ENCODE measurements around the gene FRAT2. TPM values are rescaled to one million over a fixed set of nuclear protein-coding genes. Genes with fewer than 3 reads are reported as not detected.

The FRAT2 gene
- total RNA-seq, 4 donors from 2014 or later, result 14.6 to 28.2 (median 23.3) TPM

DNA sequence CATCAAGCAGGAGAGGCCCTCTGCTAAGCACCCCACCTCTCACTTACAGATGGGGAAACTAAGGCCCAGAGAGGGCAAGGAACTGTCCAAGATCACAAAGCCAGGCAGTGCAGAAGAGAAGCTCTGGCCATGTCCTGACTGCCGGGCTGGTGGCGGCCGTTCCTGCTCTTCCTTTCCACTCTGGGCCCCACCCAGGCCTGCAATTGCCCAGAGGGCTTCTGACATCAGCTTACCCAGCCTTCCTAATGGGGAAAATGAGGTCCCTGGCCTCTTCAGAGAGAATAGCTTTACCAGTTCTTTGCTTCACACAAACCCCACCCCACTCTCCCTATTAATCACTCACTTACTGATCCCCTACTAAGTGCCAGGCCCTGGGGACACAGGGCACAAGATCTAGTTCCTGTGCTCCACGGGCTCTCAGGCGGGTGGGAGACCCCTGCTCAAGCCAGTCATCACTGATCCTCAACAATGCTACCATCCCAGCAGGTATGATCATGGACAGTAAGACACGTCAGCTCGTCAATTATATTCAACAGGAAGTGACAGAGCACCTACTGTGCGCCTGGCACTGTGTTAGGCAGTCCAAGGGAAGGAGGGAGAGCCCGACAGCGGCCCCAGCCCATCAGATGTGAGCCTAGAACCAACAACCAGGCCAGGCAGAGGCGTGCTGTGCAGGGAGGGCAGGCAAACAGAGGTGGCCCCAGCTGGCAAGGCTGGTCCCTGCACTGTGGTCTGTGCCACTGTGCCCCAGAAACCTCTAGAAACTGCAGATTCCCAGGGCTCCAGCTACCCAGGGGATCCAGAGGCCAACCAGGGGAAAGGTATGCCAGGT is 26.4 kb upstream of the FRAT2 start:
- no peak overlapping the region for H3K4me3 ChIP-seq
- 89 to 92% methylated on average over 11 of the region's 11 CpGs for WGBS, 2 donors
- no peaks in the 10 kb centered on the region for H3K9me3 ChIP-seq
- no peak for DNase-seq (ENCODE audit: low spot score in 2 of 2)
- H3K4me1 ChIP-seq, result peaks cover 0 to 2% (median 0%) of the 10 kb centered on the region in 4 donors
- H3K36me3 ChIP-seq, result peaks cover 0 to 99% (median 0%) of the 10 kb centered on the region in 3 donors
- H3K27me3 ChIP-seq, result no peaks in the 10 kb centered on the region
- no peak overlapping the region for H3K27ac ChIP-seq
- TF ChIP-seq POLR2A (IDR thresholded peaks at IDR 0.05), result no peak
- TF ChIP-seq EP300 (IDR thresholded peaks at IDR 0.05), result no peak
- TF ChIP-seq, protein P1, sequence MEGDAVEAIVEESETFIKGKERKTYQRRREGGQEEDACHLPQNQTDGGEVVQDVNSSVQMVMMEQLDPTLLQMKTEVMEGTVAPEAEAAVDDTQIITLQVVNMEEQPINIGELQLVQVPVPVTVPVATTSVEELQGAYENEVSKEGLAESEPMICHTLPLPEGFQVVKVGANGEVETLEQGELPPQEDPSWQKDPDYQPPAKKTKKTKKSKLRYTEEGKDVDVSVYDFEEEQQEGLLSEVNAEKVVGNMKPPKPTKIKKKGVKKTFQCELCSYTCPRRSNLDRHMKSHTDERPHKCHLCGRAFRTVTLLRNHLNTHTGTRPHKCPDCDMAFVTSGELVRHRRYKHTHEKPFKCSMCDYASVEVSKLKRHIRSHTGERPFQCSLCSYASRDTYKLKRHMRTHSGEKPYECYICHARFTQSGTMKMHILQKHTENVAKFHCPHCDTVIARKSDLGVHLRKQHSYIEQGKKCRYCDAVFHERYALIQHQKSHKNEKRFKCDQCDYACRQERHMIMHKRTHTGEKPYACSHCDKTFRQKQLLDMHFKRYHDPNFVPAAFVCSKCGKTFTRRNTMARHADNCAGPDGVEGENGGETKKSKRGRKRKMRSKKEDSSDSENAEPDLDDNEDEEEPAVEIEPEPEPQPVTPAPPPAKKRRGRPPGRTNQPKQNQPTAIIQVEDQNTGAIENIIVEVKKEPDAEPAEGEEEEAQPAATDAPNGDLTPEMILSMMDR (IDR thresholded peaks at IDR 0.05), result no peak

DNA sequence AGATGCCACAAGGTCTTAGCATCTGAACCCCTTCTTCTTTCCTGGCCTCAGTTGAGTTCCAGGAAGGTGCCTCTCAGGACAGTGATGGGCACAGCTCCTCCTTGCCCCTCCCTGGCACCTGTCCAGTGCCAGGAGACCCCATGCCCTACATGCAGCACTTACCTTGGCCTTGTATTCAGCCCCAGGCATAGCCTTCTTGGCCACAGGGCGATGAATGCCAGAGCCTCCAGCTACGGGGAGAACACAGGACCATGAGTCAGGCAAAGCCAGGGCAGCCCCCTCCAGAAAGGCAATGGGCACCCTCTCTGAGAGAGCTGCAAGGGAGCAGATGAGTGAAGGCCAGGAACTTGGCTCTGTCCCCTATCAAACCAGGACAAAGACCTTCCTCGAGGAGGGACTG is 24.3 kb upstream of the FRAT2 start:
- H3K4me1 ChIP-seq, result peaks cover 0 to 11% (median 0%) of the 10 kb centered on the region in 4 donors
- H3K4me3 ChIP-seq, result no peak overlapping the region
- H3K9me3 ChIP-seq, result no peaks in the 10 kb centered on the region
- 85 to 90% methylated on average over 3 of the region's 3 CpGs for WGBS, 2 donors
- H3K27ac ChIP-seq, result no peak overlapping the region
- TF ChIP-seq EP300 (IDR thresholded peaks at IDR 0.05) (no peak), POLR2A (IDR thresholded peaks at IDR 0.05) (no peak)
- TF ChIP-seq, protein P1 (IDR thresholded peaks at IDR 0.05), result no peak
- no peaks in the 10 kb centered on the region for H3K27me3 ChIP-seq
- peaks cover 0 to 80% (median 0%) of the 10 kb centered on the region in 3 donors for H3K36me3 ChIP-seq
- no peak for DNase-seq (ENCODE audit: low spot score in 2 of 2)

DNA sequence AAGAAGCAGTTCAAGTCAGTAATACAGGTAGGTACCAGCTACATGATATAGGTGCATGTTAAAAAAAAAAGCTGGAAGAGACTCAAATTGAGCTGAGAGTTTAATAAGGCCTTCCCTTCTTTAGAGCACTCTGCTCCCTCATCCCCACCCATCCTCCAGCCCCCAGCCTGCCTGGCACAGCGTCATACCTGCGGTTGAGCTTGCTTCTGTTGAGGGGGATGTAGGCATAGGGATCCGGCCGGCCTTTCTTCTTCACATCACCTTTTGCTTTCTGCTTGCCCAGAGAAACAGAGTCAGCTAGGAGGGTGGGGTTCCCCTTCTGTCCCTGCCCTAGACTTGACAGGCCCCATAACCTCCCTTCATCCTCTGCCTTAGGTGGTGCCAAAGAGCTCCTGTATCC is 23.8 kb upstream of the FRAT2 start:
- 96 to 97% methylated on average over 4 of the region's 4 CpGs for WGBS, 2 donors
- Histone ChIP-seq H3K27me3 (no peaks in the 10 kb centered on the region), H3K27ac (no peak overlapping the region), H3K4me1 (peaks cover 0 to 11% (median 0%) of the 10 kb centered on the region in 4 donors), H3K36me3 (peaks cover 0 to 76% (median 0%) of the 10 kb centered on the region in 3 donors), H3K9me3 (no peaks in the 10 kb centered on the region), H3K4me3 (no peak overlapping the region)
- TF ChIP-seq EP300 (IDR thresholded peaks at IDR 0.05) (no peak), POLR2A (IDR thresholded peaks at IDR 0.05) (no peak)
- TF ChIP-seq, protein P1 (IDR thresholded peaks at IDR 0.05), result no peak
- DNase-seq (ENCODE audit: low spot score in 2 of 2), result no peak

DNA sequence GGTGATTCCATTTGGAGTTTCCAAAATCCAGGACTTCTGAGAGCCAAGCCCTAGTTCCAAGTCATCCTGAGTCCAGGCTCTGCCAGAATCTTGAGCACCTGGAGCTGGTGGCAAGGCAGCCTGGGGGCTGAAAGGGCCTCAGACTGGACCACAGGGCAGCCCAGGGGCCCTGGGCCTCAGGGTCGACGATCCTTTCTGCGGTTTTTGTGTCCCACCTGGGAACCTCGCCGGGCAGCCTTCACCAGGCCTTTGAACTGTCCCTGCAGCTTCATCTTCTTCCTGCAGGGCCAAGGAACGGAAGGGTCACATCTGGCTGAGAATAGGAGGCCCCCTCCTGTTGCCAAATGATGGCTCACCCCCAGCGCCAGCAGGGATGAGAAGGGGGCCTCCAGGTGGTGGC is 22.4 kb upstream of the FRAT2 start:
- Histone ChIP-seq H3K4me1 (peaks cover 0 to 11% (median 0%) of the 10 kb centered on the region in 4 donors), H3K27me3 (no peaks in the 10 kb centered on the region), H3K27ac (no peak overlapping the region), H3K9me3 (no peaks in the 10 kb centered on the region), H3K36me3 (peaks cover 0 to 63% (median 0%) of the 10 kb centered on the region in 3 donors), H3K4me3 (no peak overlapping the region)
- no peak for DNase-seq (ENCODE audit: low spot score in 2 of 2)
- TF ChIP-seq EP300 (IDR thresholded peaks at IDR 0.05) (no peak), POLR2A (IDR thresholded peaks at IDR 0.05) (no peak)
- TF ChIP-seq, protein P1 (IDR thresholded peaks at IDR 0.05), result no peak
- WGBS, 2 donors, result 88% methylated on average over 1 to 7 of the region's 7 CpGs

DNA sequence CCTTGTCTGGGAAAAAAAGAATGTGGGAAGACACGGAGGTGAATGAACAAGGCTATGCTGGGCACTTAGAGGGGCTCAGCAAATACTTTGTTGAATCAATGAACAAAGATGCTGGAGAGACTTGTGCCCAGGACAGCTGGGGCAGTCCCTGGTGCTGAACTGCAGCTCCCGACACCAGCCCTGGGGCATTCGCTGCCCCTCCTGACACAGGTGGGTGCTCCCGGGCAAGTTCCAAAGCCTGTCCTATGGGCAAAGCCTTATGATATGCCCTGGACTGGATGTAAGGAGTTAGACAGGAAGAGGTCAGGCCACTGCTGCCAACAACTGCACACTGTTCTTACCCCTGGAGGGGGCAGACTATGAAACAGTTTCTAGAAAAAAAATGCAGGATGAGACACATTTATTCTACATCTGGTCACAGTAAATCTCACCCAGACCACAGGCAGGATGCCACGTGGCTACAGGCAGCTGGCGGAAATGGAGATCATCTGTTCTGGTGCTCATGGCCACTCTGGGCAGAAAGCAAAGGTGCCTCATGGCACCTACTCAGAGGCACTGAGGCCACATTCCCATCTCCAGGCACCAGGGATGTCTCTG is 21.9 kb upstream of the FRAT2 start:
- TF ChIP-seq EP300 (IDR thresholded peaks at IDR 0.05) (no peak), POLR2A (IDR thresholded peaks at IDR 0.05) (no peak)
- TF ChIP-seq, protein P1 (IDR thresholded peaks at IDR 0.05), result no peak
- 80% methylated on average over 6 of the region's 6 CpGs for WGBS, 2 donors
- Histone ChIP-seq H3K27ac (no peak overlapping the region), H3K4me3 (no peak overlapping the region), H3K9me3 (no peaks in the 10 kb centered on the region), H3K27me3 (no peaks in the 10 kb centered on the region), H3K36me3 (peaks cover 0 to 58% (median 0%) of the 10 kb centered on the region in 3 donors), H3K4me1 (peaks cover 0 to 11% (median 0%) of the 10 kb centered on the region in 4 donors)
- DNase-seq (ENCODE audit: low spot score in 2 of 2), result no peak

All from tibial nerve (tissue), 4 donors.